GM06990 (cell line): Measurements from ENCODE around the gene TPM1.
"Not testable (repeated sequence)": the region's sequence is repeated elsewhere in the genome, so short reads cannot be mapped to it uniquely, and the experiment has no call there.

ENCODE experiments used
- DNase-seq: peaks from one replicate; pipeline ENCODE4 v3.0.0-alpha.2; 2011; ENCODE audit not compliant: insufficient read length; ENCODE audit errors: extremely low read depth
- H3K27me3 ChIP-seq: replicated peaks from 2 replicates; pipeline ENCODE4 v1.6.0; 2011; ENCODE audit warnings: low read length; ENCODE audit not compliant: control insufficient read depth, insufficient read depth
- H3K36me3 ChIP-seq: 2 replicates; pipeline ENCODE4 v1.5.1; 2011; ENCODE audit warnings: low read length; ENCODE audit not compliant: control insufficient read depth, insufficient read depth
- H3K4me3 ChIP-seq: replicated peaks from 2 replicates; pipeline ENCODE4 v1.5.1; 2011; ENCODE audit warnings: low read depth, mild to moderate bottlenecking, control low read depth, low read length
- CTCF ChIP-seq: IDR thresholded peaks from 2 replicates; pipeline ENCODE4 v1.5.1; 2011; ENCODE audit warnings: low read length, control low read depth, mild to moderate bottlenecking, inconsistent platforms; ENCODE audit not compliant: insufficient read depth, poor library complexity, severe bottlenecking

Gene TPM1

DNA sequence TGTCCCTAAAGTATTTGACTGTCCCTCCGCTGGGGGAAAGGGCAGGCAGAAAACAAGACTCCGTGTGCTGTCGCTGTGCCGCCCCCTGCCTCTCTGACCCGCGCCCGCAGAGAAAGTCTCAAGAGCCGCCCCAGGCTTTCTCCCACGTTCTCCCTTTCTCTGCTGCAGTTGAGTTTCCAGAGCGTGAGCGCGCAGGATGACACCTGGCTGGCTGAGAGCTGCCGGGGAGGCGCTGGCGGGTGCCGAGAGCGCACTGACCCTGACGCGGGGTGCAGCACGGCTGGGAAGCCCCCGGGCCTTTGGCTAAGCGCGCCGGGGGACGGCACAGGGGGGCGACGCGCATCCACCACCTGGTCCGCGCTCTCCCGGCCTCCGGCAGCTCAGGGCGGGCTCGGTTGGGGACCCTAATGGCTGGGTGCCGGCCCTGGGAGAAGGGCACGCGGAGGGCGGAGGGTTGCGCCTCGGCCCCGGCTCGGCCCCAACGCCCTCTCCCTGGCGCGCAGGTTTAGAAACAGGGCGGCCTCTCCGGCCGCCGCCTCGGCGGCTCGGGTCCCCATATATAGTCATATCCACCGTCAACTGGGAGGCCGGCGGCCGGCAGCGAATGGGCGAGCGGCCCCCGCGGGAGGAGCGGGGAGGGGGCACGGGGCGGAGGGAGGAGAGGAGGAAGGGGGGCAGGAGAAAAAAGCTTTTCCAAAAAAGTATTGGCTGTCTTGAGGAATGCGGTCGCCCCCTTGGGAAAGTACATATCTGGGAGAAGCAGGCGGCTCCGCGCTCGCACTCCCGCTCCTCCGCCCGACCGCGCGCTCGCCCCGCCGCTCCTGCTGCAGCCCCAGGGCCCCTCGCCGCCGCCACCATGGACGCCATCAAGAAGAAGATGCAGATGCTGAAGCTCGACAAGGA is at the start of gene TPM1:
Gene TPM1 (plus strand): TSS at position 774 of the 903 bp plus-strand sequence. CDS start 83 bp downstream, at position 857.
- DNase-seq: peak; percentile 17
- H3K27me3 ChIP-seq: peaks cover 1% of the 10 kb centered on the region
- H3K36me3 ChIP-seq: no peaks in the 10 kb centered on the region
- H3K4me3 ChIP-seq: peak within 1 kb of the TSS; percentile 15; the same call in 1 of the 2 replicates
- TF ChIP-seq CTCF: no peak

DNA sequence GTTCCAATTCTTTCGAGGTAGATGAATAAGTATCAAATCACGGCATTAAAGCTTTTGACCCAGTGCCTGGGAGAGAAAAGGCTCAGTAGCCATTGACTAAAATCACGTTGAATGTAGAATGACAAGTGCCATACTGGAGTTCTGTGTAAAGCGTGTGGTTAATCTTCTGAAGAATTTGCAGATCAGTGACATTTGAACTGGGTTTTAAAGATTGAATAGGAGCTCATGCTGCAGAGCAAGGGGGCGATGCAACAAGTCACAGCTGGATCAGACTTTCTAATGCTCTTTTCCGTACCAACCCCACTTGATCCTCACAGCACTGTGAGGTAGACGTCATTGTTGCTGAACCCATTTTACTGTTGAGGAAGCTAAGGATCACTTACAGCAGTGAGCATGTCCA is 49.5 kb upstream of the TPM1 start:
- Histone ChIP-seq H3K36me3 (no peaks in the 10 kb centered on the region), H3K27me3 (no peaks in the 10 kb centered on the region; the same call in none of the 2 replicates), H3K4me3 (no peak overlapping the region)
- DNase-seq: no peak
- no peak for TF ChIP-seq CTCF

DNA sequence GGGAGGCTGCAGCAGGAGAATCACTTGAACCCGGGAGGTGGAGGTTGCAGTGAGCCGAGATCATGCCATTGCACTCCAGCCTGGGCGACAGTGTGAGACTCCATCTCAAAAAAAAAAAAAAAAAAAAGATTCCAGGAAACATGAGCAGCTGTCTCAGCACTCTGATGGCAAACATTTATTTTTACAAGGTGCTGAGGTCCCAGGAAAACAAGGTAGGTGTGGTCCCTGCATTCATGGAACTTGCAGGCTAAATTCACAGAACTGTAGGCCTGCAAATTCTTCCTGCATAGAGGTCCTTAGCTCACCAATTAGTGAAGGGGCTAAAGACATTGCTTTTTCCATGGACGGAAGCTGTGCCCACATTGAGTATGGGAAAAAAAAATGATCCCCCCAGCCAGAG is 48.9 kb upstream of the TPM1 start:
- not testable (repeated sequence) for H3K36me3 ChIP-seq, H3K4me3 ChIP-seq, DNase-seq, H3K27me3 ChIP-seq

DNA sequence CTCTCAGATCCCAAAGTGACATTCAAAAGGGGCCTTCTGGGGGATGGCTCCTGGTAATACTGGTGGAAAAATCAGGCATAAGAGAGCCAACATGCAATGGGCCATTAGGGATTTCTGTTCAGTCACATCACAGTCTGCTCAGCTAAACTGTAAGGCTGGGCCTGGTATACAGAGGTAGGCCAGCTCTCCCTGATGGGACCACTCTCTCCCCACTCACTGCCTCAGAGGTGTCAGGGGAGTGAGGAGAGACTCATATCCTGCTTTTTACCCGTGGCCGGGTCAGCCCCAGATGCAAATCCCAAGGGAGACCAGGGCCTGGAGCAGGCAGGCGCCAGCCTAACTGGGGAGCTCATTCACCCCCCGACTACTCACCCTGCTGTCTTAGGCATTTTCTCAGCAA is 48.1 kb upstream of the TPM1 start:
- TF ChIP-seq CTCF: no peak
- Histone ChIP-seq H3K4me3 (no peak overlapping the region), H3K36me3 (no peaks in the 10 kb centered on the region), H3K27me3 (no peaks in the 10 kb centered on the region; the same call in 1 of the 2 replicates)
- no peak for DNase-seq

DNA sequence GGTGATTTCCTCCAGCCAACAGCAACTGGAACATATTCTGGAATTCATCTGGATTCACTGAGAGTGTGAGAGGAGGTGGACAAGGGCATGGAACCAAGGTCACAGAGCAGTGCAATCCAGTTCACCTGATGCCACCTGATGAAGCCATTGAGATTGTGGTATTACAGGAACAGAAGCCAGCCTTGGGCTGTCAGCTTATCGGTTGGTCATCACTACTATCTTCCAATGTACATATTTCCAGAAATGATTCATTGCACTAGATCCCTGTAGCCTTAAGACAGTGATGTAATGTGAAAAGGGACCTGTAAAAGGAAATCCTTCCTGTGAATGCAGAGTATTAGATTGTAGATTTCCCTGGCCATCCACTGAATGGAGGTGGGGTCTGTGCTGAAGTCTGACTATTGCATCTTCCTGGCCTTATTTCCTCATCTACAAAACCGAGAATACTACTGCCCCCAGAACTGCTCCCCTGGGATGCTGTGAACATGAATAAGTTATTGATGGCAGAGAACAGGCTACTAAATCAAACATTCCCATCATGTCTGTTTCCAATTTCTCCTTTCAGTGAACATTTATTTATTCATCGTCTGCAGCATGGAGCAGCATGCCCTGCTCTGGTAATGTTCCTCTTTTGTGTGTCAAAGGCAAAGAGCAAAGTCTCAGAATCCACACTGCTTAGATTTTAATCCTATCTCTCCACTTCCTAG is 47.4 kb upstream of the TPM1 start:
- TF ChIP-seq CTCF: no peak
- no peaks in the 10 kb centered on the region; the same call in 1 of the 2 replicates for H3K27me3 ChIP-seq
- H3K4me3 ChIP-seq: no peak overlapping the region
- H3K36me3 ChIP-seq: no peaks in the 10 kb centered on the region
- no peak for DNase-seq

GRCh38 chr15:62997441-62997840 is 45.1 kb upstream of the TPM1 start:
- no peak for DNase-seq
- TF ChIP-seq CTCF: no peak
- Histone ChIP-seq H3K36me3 (no peaks in the 10 kb centered on the region), H3K4me3 (no peak overlapping the region), H3K27me3 (no peaks in the 10 kb centered on the region; the same call in none of the 2 replicates)
